Mucosa of stomach (tissue), 1 donor: Measurements from ENCODE around the gene NMT1.

Experiments
- H3K27me3 ChIP-seq: one replicate; pipeline ENCODE4 v1.7.0; 2013; ENCODE audit warnings: mild to moderate bottlenecking, low read length; ENCODE audit not compliant: control insufficient read depth, insufficient read depth
- H3K36me3 ChIP-seq: one replicate; pipeline ENCODE4 v1.7.0; 2013; ENCODE audit warnings: low read length; ENCODE audit not compliant: control insufficient read depth, insufficient read depth
- H3K4me1 ChIP-seq: one replicate; pipeline ENCODE4 v1.7.0; 2013; ENCODE audit warnings: mild to moderate bottlenecking, low read length; ENCODE audit not compliant: control insufficient read depth, insufficient read depth
- H3K4me3 ChIP-seq: one replicate; pipeline ENCODE4 v1.7.0; 2013; ENCODE audit warnings: low read length
- H3K9ac ChIP-seq: one replicate; pipeline ENCODE4 v1.7.0; 2013; ENCODE audit warnings: mild to moderate bottlenecking, low read length, moderate library complexity
- H3K9me3 ChIP-seq: one replicate; pipeline ENCODE4 v1.7.0; 2013; ENCODE audit warnings: mild to moderate bottlenecking, low read length, moderate library complexity; ENCODE audit not compliant: control insufficient read depth
- donor health status: Pancreatic carcinoma.

Gene NMT1

GRCh38 chr17:45103269-45103795 is 42.2 kb downstream of the NMT1 start:
- no peak overlapping the region for H3K4me3 ChIP-seq
- H3K9me3 ChIP-seq = no peaks in the 10 kb centered on the region
- H3K36me3 ChIP-seq = peaks cover 39% of the 10 kb centered on the region
- H3K9ac ChIP-seq = no peak overlapping the region
- peaks cover 11% of the 10 kb centered on the region for H3K4me1 ChIP-seq
- H3K27me3 ChIP-seq = no peaks in the 10 kb centered on the region

GRCh38 chr17:45104029-45104428 is 42.9 kb downstream of the NMT1 start:
- peaks cover 36% of the 10 kb centered on the region for H3K36me3 ChIP-seq
- no peaks in the 10 kb centered on the region for H3K9me3 ChIP-seq
- H3K9ac ChIP-seq = no peak overlapping the region
- no peaks in the 10 kb centered on the region for H3K27me3 ChIP-seq
- peaks cover 14% of the 10 kb centered on the region for H3K4me1 ChIP-seq
- H3K4me3 ChIP-seq = no peak overlapping the region

GRCh38 chr17:45104497-45104896 is 43.4 kb downstream of the NMT1 start:
- no peaks in the 10 kb centered on the region for H3K9me3 ChIP-seq
- no peak overlapping the region for H3K4me3 ChIP-seq
- H3K36me3 ChIP-seq = peaks cover 33% of the 10 kb centered on the region
- H3K4me1 ChIP-seq = peaks cover 17% of the 10 kb centered on the region
- no peaks in the 10 kb centered on the region for H3K27me3 ChIP-seq
- no peak overlapping the region for H3K9ac ChIP-seq

GRCh38 chr17:45104907-45105624 is 43.9 kb downstream of the NMT1 start:
- no peaks in the 10 kb centered on the region for H3K9me3 ChIP-seq
- H3K4me1 ChIP-seq = peaks cover 17% of the 10 kb centered on the region
- peaks cover 30% of the 10 kb centered on the region for H3K36me3 ChIP-seq
- no peak overlapping the region for H3K9ac ChIP-seq
- no peaks in the 10 kb centered on the region for H3K27me3 ChIP-seq
- no peak overlapping the region for H3K4me3 ChIP-seq

- Histone ChIP-seq H3K36me3 (peaks cover 30% of the 10 kb centered on the region), H3K9ac (no peak overlapping the region), H3K4me3 (no peak overlapping the region), H3K4me1 (peaks cover 17% of the 10 kb centered on the region), H3K9me3 (no peaks in the 10 kb centered on the region), H3K27me3 (no peaks in the 10 kb centered on the region)
Measured at GRCh38 chr17:45106096-45106495, 45.0 kb downstream of the NMT1 start.

DNA sequence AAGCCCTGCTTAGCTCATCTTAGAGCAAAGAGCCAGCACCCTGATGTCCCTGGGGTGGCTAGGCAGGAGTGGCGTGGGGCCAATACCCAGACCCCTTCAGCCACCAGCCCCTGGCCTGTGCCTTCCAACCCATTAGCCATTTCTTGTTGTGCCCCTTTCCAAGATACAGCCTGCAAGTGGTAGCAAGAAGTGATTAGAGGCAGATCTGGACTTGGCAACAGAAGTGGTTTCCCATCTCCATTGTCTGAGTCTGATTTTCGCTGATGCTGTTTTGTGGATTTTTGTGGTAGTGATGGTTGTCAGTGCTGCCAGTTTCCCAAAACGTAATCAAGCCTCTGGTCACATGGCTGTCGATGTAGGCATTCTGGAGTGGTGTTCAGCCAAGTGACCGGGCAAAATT is 45.5 kb downstream of the NMT1 start:
- Histone ChIP-seq H3K9me3 (no peaks in the 10 kb centered on the region), H3K4me1 (peaks cover 17% of the 10 kb centered on the region), H3K36me3 (peaks cover 30% of the 10 kb centered on the region), H3K4me3 (no peak overlapping the region), H3K27me3 (no peaks in the 10 kb centered on the region), H3K9ac (no peak overlapping the region)

DNA sequence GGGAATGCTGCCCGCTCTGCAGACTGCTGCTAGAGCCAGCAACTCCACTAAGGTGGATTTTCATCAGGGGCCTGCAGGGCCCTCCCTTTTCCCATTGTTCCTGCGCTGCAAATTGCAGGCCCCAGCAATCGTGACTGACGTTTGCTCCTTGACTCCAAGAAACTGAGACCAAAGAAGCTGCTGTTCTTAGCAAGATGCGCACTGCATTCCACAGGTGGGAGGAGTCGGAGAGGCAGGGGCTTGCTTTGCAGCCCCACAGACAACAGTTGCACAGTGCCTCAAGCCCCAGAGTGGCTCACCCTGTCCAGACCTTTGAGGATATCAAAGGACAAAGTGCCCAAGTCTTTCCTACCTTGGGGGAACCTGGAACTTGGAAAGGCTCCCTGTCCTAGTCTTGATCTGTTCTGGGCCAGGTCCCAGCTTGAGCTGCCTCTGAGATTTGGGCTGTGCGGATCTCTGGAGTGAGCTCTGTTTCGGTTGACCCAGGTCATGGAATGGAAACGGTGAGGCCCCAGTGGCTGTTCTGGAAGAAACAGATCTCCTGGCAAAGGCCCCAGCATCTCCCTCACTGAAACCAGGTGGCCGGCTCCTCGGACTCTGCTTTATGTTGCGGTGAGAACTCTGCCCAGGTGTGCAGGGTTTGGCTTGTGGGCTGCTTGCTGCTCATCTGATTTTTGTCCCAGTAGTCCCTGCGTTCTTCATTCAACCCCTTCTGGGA is 46.3 kb downstream of the NMT1 start:
- peaks cover 34% of the 10 kb centered on the region for H3K36me3 ChIP-seq
- H3K4me3 ChIP-seq = no peak overlapping the region
- H3K9ac ChIP-seq = no peak overlapping the region
- peaks cover 14% of the 10 kb centered on the region for H3K4me1 ChIP-seq
- H3K9me3 ChIP-seq = no peaks in the 10 kb centered on the region
- no peaks in the 10 kb centered on the region for H3K27me3 ChIP-seq

- Histone ChIP-seq H3K36me3 (peaks cover 30% of the 10 kb centered on the region), H3K9me3 (no peaks in the 10 kb centered on the region), H3K27me3 (no peaks in the 10 kb centered on the region), H3K4me3 (no peak overlapping the region), H3K9ac (no peak overlapping the region), H3K4me1 (peaks cover 8% of the 10 kb centered on the region)
Measured at GRCh38 chr17:45108051-45108450, 46.9 kb downstream of the NMT1 start.

GRCh38 chr17:45108595-45109521 is 47.7 kb downstream of the NMT1 start:
- Histone ChIP-seq H3K4me1 (peaks cover 5% of the 10 kb centered on the region), H3K9ac (no peak overlapping the region), H3K36me3 (peaks cover 28% of the 10 kb centered on the region), H3K27me3 (no peaks in the 10 kb centered on the region), H3K4me3 (no peak overlapping the region), H3K9me3 (no peaks in the 10 kb centered on the region)

- Histone ChIP-seq H3K36me3 (peaks cover 22% of the 10 kb centered on the region), H3K9me3 (no peaks in the 10 kb centered on the region), H3K4me1 (peaks cover 5% of the 10 kb centered on the region), H3K4me3 (no peak overlapping the region), H3K27me3 (no peaks in the 10 kb centered on the region), H3K9ac (no peak overlapping the region)
Measured at GRCh38 chr17:45110676-45111611, 49.8 kb downstream of the NMT1 start.

GRCh38 chr17:45111850-45112249 is 50.7 kb downstream of the NMT1 start:
- Histone ChIP-seq H3K36me3 (peaks cover 13% of the 10 kb centered on the region), H3K9me3 (no peaks in the 10 kb centered on the region), H3K4me3 (no peak overlapping the region), H3K9ac (no peak overlapping the region), H3K4me1 (peaks cover 5% of the 10 kb centered on the region), H3K27me3 (no peaks in the 10 kb centered on the region)
